ENCODE results near the gene DNM3.
A peak's percentile ranks its signal among the peaks of the same experiment; 100 is the strongest.

Gene DNM3

DNA sequence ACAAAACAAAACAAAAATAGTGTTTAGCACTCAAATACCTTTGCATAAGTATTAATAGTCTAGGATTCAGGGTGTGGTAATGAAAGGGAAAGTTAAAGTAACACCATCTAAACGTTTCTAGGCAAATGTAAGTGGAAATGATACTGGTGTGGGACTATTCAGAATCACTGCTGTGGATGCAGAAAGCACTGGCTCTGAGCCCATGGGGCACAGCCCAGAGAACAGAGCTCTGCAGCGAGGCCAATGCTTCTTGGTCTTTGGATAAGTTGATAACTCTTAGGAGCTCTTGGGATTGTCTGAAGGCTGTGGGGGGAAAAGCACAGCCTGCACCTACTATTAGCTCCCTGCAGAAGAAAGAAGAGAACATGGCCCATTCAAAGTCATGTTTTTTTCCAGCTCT, 21.4 kb upstream of the DNM3 start:
- DNase-seq, result no peak

DNA sequence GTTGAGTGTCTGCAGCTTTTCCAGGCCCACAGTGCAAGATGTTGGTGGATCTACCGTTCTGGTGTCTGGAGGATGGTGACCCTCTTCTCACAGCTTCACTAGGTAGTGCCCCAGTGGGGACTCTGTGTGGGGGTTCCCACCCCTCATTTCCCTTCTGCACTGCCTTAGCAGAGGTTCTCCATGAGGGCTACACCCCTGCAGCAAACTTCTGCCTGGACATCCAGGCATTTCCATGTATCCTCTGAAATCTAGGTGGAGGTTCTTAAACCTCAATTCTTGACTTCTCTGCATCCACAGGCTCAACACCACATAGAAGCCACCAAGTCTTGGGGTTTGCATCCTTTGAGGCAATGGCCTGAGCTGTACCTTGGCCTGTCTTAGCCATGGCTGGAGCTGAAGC, 14.3 kb upstream of the DNM3 start:
- no peak for DNase-seq

DNA sequence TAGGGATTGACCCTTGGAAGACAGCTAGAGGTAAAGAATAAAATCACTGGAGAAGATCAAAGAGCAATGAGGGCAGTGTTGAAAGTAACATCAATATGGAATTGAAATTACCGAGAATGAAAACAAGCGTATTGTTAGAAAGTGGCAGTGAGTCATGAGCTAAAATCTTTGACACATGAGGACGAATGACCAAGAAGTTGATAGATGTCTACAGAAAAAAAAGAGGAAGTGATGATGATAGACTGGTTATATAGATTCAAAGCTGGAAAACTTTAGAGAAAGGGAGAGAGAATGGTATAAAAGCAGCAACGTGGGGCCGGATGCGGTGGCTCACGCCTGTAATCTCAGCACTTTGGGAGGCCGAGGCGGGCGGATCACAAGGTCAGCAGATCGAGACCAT, 12.5 kb upstream of the DNM3 start:
- no peak for DNase-seq

DNA sequence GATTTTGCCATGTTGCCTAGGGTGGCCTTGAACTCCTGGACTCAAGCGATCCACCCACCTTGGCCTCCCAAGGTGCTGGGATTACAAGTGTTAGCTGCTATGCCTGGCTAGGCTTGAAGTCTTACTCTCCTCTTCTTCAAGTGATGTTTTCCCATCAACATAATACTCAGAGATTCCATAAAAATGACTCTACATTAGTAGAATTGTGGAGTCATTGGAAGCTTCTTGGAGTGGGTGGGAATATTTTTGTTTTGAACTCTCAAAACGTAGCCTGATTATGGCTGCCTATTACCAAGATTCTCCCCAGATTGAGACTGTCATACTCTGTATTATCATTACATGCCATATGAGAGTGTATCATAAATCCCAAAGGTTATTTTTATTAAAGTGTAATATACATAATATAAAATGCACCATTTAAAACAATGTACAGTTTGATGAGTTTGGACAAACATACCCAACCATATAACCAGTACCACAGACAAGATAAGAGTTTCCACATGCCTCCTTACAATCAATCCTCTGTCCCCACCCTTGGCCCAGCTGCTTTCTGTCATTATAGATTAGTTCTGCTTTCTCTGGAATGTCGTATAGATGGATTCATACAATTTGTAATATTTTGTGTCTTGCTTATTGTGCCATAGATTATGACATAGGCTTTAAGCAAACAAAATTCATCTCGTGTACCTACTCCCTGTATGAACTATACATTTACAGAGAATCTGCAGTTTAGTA, 8.0 kb upstream of the DNM3 start:
- DNase-seq, result no peak

DNA sequence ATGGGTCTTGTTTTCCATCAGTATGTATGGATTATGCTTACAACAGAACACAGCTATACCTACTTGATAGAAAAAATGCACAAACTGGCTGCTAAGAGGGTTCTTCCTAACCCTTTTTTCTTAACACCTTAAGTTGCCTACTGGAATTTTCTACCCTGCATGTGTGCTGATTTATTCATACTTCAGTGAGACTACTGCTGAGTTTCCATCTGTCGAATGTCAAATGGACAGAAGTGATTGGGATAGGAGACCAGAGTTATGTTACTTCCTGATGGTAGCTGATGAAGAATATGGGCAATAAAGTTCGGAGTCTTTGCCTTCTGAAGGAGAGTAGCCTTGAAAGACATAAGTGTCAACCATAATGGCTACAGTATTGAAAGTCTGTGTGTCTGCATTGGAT, 6.5 kb upstream of the DNM3 start:
- no peak for DNase-seq

DNA sequence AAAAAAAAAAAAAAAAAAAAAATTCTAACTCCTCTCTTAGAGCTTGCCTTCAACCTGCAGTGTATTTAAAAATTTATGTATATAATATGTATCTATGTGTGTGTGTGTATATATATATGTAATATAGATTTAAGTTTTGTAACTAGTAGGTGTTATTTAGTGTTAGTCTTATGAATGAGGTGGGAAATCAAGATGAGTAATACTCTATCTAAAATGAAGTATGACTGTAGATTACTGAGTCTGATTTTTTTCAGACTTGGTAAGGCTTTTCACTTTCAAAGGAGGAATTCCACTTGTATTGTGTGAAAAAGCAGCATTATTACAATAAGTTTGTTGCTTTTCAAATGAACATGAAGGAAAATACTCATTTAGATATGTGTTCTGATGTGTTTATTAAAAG, 5.4 kb upstream of the DNM3 start:
- no peak for DNase-seq

DNA sequence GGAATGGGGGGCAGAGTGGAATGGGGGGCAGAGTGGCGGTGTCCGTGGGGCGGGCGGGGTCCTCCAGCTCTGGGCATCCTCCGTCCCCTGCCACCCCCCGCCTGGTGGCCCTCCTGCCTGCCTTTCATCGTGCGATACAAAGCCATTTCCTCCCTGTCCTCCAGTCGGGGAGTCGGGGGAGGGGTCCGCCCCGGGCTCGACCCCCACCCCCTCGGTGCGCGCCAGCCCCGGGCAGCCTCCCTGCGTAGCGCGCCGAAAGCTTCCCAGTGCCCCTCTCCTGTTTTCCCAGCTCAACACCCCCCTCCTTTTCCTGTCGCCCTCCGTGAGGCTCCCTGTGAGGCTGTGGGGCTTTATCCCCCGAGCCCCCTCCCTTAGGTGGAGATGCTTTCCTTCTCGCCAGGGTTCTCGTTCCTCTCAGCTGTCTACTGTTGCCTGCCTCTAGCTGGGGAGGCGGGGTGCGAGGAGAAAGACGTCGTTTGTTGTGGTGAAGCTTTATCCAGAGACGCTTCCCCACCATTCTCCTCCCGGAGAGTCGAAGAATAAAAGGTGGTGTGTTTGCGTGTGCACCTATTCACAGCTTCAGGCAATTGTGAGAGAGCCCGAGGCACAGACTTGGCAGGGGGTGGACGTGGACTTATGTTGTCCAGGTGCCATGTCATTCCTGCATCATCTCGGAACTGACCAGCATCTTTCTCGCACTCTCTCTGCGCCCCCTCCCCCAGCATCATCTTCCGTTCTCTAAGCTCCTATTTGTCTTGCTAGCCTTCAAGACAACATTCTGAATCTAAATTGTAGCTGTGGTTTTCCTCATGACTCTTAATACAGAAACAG, 848 bp downstream of the DNM3 start:
- peak; percentile 75 to 80 for DNase-seq

DNA sequence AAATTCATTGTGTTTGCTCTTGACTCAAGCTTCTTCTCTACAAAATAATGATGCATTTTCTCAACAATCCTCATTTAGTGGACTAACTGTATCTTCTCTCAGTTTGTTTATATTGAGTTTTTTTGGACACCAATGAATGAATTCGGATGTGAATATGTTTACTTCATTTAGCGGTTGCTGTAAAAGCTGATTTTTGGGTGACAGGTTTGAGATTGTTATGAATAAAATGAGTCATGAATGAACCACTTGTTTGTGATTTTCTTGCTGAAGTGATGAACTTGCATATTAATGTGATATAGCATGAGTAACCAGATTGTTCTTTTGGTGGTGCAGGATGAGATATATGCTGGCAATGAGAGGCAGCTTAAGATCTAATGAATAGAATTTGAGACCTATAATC, 3.1 kb downstream of the DNM3 start:
- no peak for DNase-seq

DNA sequence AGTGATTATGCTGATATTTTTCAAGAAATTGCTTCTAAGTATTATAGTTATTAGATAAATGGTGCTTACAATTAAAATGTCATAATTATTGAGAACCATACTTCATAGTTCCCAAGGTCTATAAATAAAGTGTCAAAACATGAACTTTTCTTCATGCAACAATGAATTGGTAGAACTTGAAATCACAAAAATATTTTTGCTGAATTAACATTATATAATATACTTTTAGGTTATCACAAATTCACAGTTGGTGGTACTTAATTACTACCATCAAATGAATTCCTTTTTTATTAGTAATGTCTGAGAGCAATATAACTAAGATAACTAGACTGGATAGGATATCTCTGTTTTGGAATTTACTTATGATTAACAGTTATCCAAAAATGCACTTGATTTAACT, 4.7 kb downstream of the DNM3 start:
- DNase-seq, result no peak

DNA sequence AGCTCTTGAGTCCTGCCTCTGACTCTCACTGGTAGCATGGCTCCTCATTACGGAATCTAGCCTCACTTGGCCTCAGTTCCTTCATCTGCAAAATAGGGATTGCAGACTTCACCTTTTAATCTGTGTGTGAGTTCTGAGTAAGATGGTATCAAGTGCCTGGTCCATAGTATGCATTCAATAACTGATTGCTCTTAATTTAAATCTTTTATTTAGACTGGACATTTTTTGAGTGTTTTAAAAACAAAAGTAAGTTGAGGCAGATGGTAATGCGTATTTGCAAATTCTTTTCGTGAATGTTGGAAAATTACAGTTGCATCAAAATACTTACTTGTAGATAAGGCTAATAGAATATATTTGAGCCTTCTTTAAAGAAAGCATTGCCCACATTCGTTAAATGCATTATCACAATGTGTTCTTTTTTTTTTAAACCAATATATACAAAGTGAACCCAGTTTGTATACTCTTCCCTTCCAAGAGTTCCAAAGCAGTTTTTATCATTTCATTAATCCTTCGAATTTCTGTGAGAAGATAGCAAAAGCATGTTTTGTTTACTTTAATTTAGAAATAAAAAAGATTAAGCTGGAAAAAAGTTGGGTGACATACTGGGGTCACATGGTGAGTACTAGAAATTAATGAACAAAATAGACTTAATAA, 8.1 kb downstream of the DNM3 start:
- DNase-seq, result no peak

DNA sequence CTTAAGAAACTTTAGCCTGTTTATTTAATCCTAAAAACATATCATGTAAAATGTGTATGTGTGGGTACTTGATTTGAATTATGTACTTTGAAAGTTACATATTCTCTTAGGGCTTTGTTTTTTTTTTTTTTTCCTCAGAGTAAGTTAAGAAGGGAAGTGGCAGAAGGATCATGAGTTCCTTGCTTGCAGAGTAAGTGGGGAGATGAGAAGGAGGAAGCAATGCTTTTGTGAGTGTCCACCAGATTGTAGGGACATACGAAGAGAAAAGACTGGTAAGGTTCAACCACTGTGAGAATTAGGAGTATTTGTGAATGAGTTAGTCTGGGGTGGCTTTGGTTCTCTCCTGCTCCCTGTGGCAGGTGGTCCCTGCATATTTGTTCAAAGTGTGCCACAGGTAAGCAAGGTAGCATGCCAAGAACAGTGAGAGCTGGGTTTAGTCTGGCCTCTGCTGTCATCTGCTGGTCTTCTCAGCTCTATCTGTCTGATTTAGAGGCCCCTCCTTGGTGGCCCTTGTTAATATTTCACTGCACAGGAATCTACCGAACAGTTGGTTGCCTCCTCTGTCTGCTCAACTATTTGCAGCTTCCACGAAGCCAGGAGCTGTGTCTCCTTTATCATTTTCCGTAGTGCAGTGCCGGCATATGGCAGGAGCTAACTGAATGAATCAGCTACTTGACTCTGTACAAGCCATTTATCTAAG, 9.5 kb downstream of the DNM3 start:
- DNase-seq, result no peak

DNA sequence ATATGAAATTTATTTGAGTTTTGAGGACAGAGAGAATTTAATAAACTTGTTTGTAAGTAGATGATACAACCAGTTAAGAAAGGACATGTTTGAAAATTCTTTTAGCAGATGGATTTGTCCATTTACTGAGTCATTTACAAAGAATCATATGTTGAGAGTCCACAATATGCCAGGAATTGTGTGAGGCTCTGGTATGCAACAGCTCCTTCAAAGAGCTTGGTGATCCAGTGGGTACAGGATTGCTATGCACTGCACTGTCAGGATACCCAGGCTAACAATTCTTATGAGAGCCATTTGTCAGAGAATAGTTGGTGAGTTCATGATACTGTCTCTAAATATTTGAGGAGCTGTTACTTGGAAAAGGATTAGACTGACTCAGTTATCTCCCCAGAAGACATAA, 11.0 kb downstream of the DNM3 start:
- no peak for DNase-seq

DNA sequence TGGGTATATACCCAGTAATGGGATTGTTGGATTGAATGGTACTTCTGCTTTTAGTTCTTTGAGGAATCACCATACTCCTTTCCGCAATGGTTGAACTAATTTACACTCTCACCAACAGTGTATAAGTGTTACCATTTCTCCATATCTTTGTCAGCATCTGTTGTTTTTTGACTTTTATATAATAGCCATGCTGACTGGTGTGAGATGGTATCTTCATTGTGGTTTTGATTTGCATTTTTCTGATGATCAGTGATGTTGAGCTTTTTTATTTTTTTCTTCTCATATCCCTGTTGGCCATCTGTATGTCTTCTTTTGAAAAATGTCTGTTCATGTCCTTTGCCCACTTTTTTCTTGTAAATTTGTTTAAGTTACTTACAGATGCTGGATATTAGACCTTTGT, 14.1 kb downstream of the DNM3 start:
- DNase-seq, result peak in 1 of 2 experiments; percentile 6

DNA sequence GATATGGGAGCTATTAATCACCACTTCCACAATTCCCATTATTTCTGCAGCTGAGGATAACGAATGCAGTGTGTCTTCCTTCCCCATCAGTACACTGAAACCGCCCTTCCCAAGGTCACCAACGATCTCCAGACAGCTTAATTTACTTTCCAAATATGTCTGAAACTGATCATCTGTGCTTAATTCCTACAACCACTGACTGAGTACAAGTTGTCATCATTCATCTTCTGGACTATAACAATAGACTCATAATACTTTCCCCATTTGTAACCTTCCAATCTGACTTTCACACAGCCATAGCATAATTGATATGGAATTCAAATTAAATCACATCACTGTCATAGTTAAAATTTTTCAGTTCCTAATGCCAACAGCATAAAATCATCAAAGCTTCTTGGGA, 17.4 kb downstream of the DNM3 start:
- DNase-seq, result no peak

DNA sequence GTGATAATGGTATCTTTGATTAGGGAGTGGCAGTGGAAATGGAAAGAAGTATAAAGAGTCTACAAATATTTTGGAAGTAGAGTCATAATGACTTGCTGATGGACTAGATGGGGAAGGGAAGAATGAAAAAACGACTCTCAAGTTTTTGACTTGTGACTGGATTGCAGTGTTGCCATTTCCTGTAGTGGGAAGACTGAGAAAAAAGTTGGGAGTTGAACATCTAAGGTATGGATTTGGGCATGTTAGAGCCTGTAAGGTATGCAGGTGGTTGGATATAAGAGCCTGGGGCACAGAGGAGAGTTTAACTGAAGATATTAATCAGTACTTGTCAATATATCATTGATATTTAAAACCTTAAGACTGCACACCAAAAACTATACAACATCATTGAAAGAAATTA, 19.4 kb downstream of the DNM3 start:
- DNase-seq, result no peak

DNA sequence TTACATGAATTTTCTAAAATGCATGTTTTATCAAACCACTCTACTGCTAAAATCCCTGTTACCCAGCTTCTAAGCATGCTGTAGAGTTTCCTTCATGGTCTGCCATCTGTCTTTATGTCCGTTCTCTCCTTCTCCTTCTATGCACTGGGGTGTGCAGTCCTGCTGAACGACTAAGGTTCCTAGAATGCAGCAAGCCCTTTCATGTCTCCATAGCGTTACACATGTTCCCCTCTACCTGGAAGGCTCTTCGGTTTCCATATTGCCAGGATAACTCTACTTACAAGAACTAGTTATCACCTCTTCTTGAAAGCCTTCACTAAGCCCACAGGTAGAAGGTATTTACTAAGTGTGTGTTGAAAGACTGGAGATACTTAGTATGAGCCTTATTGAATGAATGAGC, 22.2 kb downstream of the DNM3 start:
- DNase-seq, result no peak

DNA sequence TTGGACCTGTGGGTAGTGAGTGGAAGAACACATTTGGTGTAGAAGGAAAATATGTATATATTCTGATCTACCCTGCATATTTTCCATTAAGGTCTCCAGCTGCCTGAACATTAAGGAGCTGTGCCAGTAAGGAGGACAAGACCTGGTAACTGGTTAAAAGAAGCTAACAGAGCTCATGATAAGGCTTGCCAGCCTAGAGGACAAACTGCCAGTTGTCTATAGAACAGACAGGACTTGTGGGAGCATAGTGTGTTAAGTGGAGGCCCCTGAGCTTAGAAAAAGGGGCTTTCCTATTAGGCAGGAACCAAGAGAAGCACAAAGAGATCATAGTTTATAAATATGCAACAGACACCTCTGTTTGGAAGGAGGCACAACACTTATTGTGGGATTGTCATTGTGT, 23.0 kb downstream of the DNM3 start:
- DNase-seq, result no peak

DNA sequence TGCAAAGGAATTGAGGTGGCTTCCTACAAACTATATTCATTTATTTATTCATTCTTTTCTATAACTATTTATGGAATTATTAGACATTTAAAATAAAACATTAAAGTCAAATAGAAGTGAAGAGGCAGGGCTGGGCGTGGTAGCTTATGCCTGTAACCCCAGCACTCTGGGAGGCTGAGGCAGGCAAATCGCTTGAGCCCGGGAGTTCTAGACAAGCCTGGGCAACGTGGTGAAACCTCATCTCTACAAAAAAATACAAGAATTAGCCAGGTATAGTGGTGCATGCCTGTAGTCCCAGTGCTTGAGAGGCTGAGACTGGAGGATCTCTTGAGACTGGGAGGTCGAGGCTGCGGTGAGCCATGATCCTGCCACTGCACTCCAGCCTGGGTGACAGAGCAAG, 23.8 kb downstream of the DNM3 start:
- no peak for DNase-seq

DNA sequence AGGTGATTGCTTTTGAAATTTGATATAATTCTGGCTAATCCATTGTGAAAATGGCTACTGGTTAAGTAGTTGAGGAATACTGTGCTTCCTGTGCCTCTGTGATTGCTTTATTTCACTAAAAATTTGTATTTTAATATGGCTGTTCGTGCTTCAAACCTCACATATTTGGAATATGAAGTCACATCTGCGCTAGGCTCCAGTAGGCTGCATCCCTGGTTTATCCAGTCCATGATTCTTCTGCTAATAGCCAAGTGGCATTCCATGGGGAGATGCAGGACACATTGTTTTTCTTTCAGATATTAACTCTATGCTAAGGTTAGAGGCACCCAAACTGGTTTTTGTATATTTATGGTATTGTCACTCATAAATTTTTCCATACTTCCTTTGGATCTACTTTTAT, 25.9 kb downstream of the DNM3 start:
- DNase-seq, result no peak

DNA sequence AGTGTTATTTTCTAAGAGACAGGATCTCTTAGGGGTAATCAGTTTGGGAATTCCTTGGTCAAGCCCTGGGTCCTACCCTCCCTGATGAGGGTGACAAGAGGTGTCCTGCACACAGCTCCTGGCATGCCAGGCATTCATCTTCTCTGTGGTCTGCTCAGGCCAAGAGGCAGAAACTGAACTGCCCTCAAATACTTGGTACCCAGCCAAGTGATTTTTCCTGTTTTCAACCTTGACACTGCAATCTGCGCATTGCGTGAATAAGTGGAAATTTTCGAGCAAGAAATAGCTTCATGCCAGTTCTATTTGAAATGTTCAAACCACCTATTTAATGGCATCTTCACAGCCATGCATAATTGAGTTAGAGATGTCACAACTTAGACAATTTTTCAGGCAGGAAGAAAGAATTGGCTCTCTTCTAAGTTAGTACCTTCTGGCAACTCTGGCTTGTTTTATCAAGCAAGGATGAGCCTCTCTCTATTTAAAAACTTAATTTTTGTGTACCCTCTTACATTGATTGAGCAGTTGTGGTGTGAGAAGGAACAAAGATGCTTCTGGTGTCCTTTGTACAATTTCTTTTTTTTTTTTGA, 27.0 kb downstream of the DNM3 start:
- no peak for DNase-seq

DNA sequence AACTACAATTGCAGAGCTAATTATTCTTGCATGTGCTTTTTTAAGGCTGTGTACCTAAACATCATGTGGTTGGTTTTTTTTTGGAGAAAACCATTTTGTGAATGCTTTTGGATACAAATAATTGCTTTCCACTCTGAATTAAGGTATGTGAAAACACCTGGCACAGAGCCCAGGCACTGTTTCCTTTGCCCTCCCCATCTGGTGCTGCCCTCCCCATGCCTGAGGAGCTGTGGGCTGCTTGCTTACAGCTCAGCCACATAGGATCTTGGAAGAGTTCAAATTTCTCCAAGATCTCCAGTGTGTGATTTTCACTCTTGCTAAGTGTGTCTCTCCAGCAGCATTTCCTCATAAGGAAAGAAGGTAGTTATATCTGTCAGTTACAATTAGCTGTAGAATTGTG, 27.8 kb downstream of the DNM3 start:
- no peak for DNase-seq

DNA sequence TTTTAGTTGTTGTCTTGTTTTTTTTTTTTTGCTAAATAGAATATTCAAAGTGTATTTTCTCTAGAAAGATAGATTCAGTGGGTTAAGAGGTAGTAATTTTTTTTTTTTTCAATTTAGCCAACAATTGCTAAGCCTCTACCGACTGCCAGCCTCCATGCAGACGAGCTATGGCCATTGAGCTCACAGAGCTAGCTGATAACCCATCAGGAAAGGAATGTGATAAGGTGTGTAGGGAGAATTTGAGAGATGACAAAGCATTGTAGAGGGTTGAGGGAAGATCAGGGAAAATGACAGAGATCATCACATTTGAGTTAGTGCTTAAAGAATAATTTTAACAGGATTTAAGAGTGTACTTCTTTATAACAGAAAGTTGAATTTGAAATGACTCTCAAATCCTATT, 30.6 kb downstream of the DNM3 start:
- no peak for DNase-seq

DNA sequence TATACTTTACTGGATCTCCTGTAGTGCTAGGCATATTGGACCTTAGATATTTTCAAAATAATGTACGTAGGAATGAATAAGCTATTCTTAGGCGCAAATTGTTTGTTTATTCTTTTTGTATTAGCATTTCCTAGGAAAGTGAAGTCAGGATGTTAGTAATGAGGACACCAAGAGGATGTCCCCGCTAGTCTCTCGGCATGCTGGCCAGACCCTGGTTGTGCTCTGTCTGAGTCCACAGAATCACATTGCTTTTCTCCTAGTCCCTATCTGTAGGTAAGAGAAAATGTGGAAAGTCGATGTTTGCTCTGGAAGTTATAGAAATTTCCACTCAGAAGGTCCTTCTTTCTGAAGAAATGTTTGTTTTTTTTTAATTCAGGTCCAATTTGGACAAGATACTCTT, 31.1 kb downstream of the DNM3 start:
- no peak for DNase-seq
